Measurements from ENCODE around the gene SPRYD7. TPM values are rescaled to one million over a fixed set of nuclear protein-coding genes. Genes with fewer than 3 reads are reported as not detected.
"Not testable (repeated sequence)": the region's sequence is repeated elsewhere in the genome, so short reads cannot be mapped to it uniquely, and the experiment has no call there.

Gene SPRYD7
- total RNA-seq, 1 donor from 2014 or later = 8.2 TPM

- H3K4me3 ChIP-seq (ENCODE audit: low read depth, low read length) = no peak overlapping the region
- no peak for DNase-seq (ENCODE audit: low read depth)
- no peak for TF ChIP-seq CTCF (conservative IDR thresholded peaks at IDR 0.05; ENCODE audit: low read depth, low read length)
Measured at GRCh38 chr13:49951754-49952535, 15.8 kb upstream of the SPRYD7 start.

DNA sequence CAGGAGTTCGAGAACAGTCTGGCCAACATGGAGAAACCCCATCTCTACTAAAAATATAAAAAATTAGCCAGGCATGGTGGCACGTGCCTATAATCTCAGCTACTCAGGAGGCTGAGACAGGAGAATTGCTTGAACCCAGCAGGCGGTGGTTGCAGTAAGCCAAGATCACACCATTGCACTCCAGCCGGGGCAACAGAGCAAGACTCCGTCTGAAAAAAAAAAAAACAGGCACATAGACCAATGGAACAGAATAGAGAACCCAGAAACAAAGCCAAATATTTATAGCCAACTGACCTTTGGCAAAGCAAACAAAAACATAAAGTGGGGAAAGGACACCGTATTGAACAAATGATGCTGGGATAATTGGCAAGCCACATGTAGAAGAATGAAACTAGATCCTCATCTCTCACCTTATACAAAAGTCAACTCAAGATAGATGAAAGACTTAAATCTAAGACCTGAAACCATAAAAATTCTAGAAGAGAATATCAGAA is 12.7 kb upstream of the SPRYD7 start:
- not testable (repeated sequence) for H3K4me3 ChIP-seq (ENCODE audit: low read depth, low read length); DNase-seq (ENCODE audit: low read depth)

DNA sequence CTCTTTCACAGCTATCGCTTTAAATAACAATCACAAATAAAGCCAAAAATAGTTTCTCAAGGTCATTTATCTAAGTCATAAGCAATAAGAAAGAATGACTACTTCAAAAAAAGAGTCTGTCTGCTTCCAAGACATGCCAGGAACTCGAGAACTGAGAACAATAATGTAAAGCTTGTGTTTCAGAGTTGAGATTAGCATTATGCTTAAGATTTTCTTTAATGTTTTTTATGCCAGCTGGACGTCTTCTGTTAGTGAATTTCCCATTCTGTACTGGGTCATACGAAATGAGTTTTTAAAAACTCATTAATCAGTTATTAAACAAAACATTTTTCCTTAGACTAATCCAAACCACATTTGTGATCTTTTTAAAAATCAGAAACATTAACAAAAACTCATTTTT is 3.2 kb upstream of the SPRYD7 start:
- no peak for TF ChIP-seq CTCF (conservative IDR thresholded peaks at IDR 0.05; ENCODE audit: low read depth, low read length)
- DNase-seq (ENCODE audit: low read depth) = no peak
- H3K4me3 ChIP-seq (ENCODE audit: low read depth, low read length) = no peak overlapping the region

- no peak for TF ChIP-seq CTCF (conservative IDR thresholded peaks at IDR 0.05; ENCODE audit: low read depth, low read length)
- DNase-seq (ENCODE audit: low read depth) = no peak
Measured at GRCh38 chr13:49938921-49939320, 2.8 kb upstream of the SPRYD7 start.

DNA sequence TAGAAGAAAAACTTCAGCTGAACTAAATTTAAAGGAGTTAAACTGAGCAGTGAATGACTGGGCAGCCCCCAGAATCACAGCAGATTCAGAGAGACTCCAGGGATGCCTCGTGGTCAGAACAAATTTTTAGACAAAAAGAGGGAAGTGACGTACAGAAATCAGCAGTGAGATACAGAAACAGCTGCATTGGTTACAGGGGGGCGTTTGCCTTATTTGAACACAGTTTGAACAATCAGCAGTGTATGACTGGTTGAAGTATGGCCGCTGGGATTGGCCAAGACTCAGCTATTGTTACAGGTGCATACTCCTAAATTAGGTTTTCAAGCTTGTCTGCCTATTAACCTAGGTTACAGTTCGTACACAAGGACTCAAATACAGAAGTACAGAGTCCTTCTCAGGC is 2.2 kb upstream of the SPRYD7 start:
- DNase-seq (ENCODE audit: low read depth) = no peak
- H3K4me3 ChIP-seq (ENCODE audit: low read depth, low read length) = no peak overlapping the region
- no peak for TF ChIP-seq CTCF (conservative IDR thresholded peaks at IDR 0.05; ENCODE audit: low read depth, low read length)

More at GRCh38 chr13:49938921-49939320, 2.8 kb upstream of the SPRYD7 start:
- no peak overlapping the region for H3K4me3 ChIP-seq (ENCODE audit: low read depth, low read length)

DNA sequence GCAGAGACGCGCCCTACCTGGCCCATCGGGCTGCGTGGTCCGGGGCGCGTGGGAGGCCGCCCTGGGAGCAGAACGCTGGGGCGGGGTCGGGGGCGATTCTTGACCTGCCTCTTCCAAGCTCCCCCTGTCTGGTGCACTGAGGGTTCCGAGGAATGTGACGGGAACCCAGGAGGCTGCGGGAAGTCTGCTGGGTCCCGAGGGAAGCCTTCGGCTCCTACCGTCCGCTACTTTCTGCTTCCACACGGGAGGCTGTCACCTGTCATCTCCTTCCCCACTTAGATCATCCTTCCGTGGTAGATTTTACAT is 781 bp upstream of the SPRYD7 start:
- no peak for DNase-seq (ENCODE audit: low read depth)
- H3K4me3 ChIP-seq (ENCODE audit: low read depth, low read length) = peak overlapping the region; percentile 98
- TF ChIP-seq CTCF (conservative IDR thresholded peaks at IDR 0.05; ENCODE audit: low read depth, low read length) = no peak

GRCh38 chr13:49935171-49936074 is 717 bp downstream of the SPRYD7 start:
- no peak for DNase-seq (ENCODE audit: low read depth)
- TF ChIP-seq CTCF (conservative IDR thresholded peaks at IDR 0.05; ENCODE audit: low read depth, low read length) = no peak
- peak overlapping the region; percentile 98 for H3K4me3 ChIP-seq (ENCODE audit: low read depth, low read length)

Measured in epithelial cell of proximal tubule (primary cell).